Measurements from ENCODE around the gene ABCC11. TPM values are rescaled to one million over a fixed set of nuclear protein-coding genes. Genes with fewer than 3 reads are reported as not detected.

The ABCC11 gene
- total and polyA plus RNA-seq, 2 of the 13 experiments (the other 11 are each of a cell fraction or from before 2014, with no cell fraction given): 1.0 to 1.4 TPM

- TF ChIP-seq ATRX (CRISPR knock-in tag; IDR thresholded peaks at IDR 0.05; ENCODE audit: borderline replicate concordance) (no peak), ZFAT (CRISPR knock-in tag; conservative IDR thresholded peaks at IDR 0.05) (no peak), RFX1 (IDR thresholded peaks at IDR 0.05) (no peak), BORCS8-MEF2B (CRISPR knock-in tag; IDR thresholded peaks at IDR 0.05) (peak; percentile 45; the same call in 1 of the 2 replicates), GRHL1 (CRISPR knock-in tag; conservative IDR thresholded peaks at IDR 0.05) (no peak), NKX3-1 (CRISPR knock-in tag; IDR thresholded peaks at IDR 0.05) (no peak), MAF1 (CRISPR knock-in tag; IDR thresholded peaks at IDR 0.05; ENCODE audit: borderline replicate concordance) (no peak), ZFYVE20 (CRISPR knock-in tag; IDR thresholded peaks at IDR 0.05; ENCODE audit: borderline replicate concordance, low read depth) (no peak), RFX5 (IDR thresholded peaks at IDR 0.05; ENCODE audit: low read depth, low read length) (no peak), ZBTB37 (CRISPR knock-in tag; IDR thresholded peaks at IDR 0.05) (peak; percentile 46; the same call in 1 of the 2 replicates), ZNF543 (CRISPR knock-in tag; IDR thresholded peaks at IDR 0.05) (no peak), ZNF230 (CRISPR knock-in tag; IDR thresholded peaks at IDR 0.05) (no peak), PBX2 (CRISPR knock-in tag; IDR thresholded peaks at IDR 0.05) (no peak), TFDP1 (CRISPR knock-in tag; IDR thresholded peaks at IDR 0.05; ENCODE audit: borderline replicate concordance) (peak; percentile 64; the same call in 1 of the 2 replicates), AKAP8 (CRISPR knock-in tag; IDR thresholded peaks at IDR 0.05) (no peak), FOXK1 (CRISPR knock-in tag; IDR thresholded peaks at IDR 0.05; ENCODE audit: borderline replicate concordance, low read depth) (no peak), ZNF503 (CRISPR knock-in tag; IDR thresholded peaks at IDR 0.05) (no peak)
These were observed 11.7 kb downstream of the ABCC11 start (continued) for GRCh38 chr16:48235556-48236136.

All from HepG2 (cell line).